Peyer's patch (tissue), 4 donors: ENCODE results near the gene ATRN.

Source experiments
- POLR2A ChIP-seq, 2 donors: fragments of 450-650 bp; IDR thresholded peaks; one replicate each; pipeline ENCODE4 v1.5.1; 2017; ENCODE audit warnings: antibody characterized with exemption in 2 of 2, mild to moderate bottlenecking in 2 of 2, moderate library complexity in 2 of 2
- TF ChIP-seq, protein P1 (sequence below), 6 experiments: fragments of 450-650 bp in 4 of 6; fragments of 200-600 bp in 2 of 6; sonication (generic) in 1 of 6; IDR thresholded peaks; one replicate each; pipeline ENCODE4 v1.5.1; 2017 to 2019; ENCODE audit warnings: antibody characterized with exemption in 6 of 6, mild to moderate bottlenecking in 3 of 6, moderate library complexity in 1 of 6

DNA sequence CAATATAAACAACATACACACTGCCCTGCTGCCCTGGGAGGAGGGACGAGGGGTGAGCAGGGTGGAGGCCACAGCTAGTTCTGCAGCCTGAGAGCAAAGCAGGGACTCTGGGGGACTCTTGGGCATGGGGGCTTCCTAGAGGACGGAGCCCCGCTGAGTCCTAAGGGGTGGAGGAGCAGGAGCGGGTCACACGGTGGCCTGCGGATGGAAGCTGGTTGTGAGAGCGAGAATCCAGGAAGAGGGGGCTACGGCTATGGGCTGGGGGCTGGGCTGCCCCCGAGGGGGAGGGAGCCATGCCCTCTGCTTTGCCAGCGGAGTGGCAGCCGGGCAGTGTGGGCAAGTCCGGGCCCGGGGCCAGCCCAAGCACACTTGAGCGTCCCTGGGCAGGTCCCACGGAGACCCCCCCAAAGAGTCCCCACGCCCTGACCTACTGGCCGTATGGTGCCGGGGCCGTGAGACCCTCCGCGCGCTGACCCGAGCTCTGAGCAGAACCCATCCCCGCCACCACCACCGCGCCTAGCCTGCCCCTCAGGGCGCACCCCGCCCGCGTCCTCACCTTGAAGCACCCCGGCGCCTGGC lies 210.6 kb downstream of the ATRN start:
- TF ChIP-seq, protein P1, sequence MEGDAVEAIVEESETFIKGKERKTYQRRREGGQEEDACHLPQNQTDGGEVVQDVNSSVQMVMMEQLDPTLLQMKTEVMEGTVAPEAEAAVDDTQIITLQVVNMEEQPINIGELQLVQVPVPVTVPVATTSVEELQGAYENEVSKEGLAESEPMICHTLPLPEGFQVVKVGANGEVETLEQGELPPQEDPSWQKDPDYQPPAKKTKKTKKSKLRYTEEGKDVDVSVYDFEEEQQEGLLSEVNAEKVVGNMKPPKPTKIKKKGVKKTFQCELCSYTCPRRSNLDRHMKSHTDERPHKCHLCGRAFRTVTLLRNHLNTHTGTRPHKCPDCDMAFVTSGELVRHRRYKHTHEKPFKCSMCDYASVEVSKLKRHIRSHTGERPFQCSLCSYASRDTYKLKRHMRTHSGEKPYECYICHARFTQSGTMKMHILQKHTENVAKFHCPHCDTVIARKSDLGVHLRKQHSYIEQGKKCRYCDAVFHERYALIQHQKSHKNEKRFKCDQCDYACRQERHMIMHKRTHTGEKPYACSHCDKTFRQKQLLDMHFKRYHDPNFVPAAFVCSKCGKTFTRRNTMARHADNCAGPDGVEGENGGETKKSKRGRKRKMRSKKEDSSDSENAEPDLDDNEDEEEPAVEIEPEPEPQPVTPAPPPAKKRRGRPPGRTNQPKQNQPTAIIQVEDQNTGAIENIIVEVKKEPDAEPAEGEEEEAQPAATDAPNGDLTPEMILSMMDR (IDR thresholded peaks at IDR 0.05) = no peak
- TF ChIP-seq POLR2A (IDR thresholded peaks at IDR 0.05) = no peak
